CD4-positive, CD25-positive, alpha-beta regulatory T cell (primary cell): ENCODE data around the gene PRKCB. TPM values are rescaled to one million over a fixed set of nuclear protein-coding genes. Genes with fewer than 3 reads are reported as not detected.

ENCODE experiments used
- ATAC-seq, 2 donors: fragments of 150-1000 bp; cut with Tn5 transposase; one replicate each; pipeline ENCODE4 v1.10.0; 2021; ENCODE audit warnings: low read depth in 2 of 2, moderate number of reproducible peaks in 2 of 2, moderate library complexity in 1 of 2
- DNase-seq, 3 donors: peaks; one replicate each; pipeline versions ENCODE4 v3.0.0 to v3.0.0-alpha.2; 2012 to 2022; ENCODE audit warnings: mixed read lengths in 1 of 3
- H3K27ac ChIP-seq: one replicate; pipeline ENCODE4 v1.7.0; 2013; ENCODE audit warnings: mild to moderate bottlenecking, low read length; ENCODE audit not compliant: insufficient read depth, poor library complexity, severe bottlenecking
- H3K27me3 ChIP-seq: one replicate; pipeline ENCODE4 v1.7.0; 2013; ENCODE audit warnings: low read length; ENCODE audit not compliant: control insufficient read depth, insufficient read depth
- H3K36me3 ChIP-seq: one replicate; pipeline ENCODE4 v1.7.0; 2013; ENCODE audit warnings: mild to moderate bottlenecking, low read length, moderate library complexity; ENCODE audit not compliant: control insufficient read depth, insufficient read depth
- H3K4me1 ChIP-seq: 2 replicates; pipeline ENCODE4 v1.7.0; 2013; ENCODE audit warnings: mild to moderate bottlenecking, low read length; ENCODE audit not compliant: insufficient read depth, control insufficient read depth, poor library complexity, severe bottlenecking
- H3K4me3 ChIP-seq: one replicate; pipeline ENCODE4 v1.7.0; 2013; ENCODE audit warnings: low read depth, mild to moderate bottlenecking, low read length, moderate library complexity
- H3K9me3 ChIP-seq, 2 experiments: 1 replicate in 1 of 2; 2 replicates in 1 of 2; pipeline ENCODE4 v1.7.0; 2013; ENCODE audit warnings: low read length in 2 of 2, mild to moderate bottlenecking in 1 of 2, moderate library complexity in 1 of 2; ENCODE audit not compliant: control insufficient read depth in 2 of 2
- H3K27ac Mint-ChIP-seq, 3 donors: one replicate each; pipeline ENCODE4 v1.8.0; 2020 to 2022; ENCODE audit warnings: mild to moderate bottlenecking in 3 of 3, mixed read lengths in 3 of 3, moderate library complexity in 2 of 3
- H3K27me3 Mint-ChIP-seq: one replicate; pipeline ENCODE4 v1.8.0; 2022; ENCODE audit warnings: mild to moderate bottlenecking, mixed read lengths
- H3K36me3 Mint-ChIP-seq: one replicate; pipeline ENCODE4 v1.8.0; 2020; ENCODE audit warnings: mixed read lengths
- H3K4me1 Mint-ChIP-seq, 4 donors: one replicate each; pipeline ENCODE4 v1.8.0; 2020 to 2022; ENCODE audit warnings: mixed read lengths in 4 of 4, mild to moderate bottlenecking in 1 of 4
- H3K4me3 Mint-ChIP-seq, 4 donors: one replicate each; pipeline ENCODE4 v1.8.0; 2020 to 2022; ENCODE audit warnings: mild to moderate bottlenecking in 4 of 4, mixed read lengths in 4 of 4, moderate library complexity in 3 of 4
- H3K9me3 Mint-ChIP-seq, 7 donors: one replicate each; pipeline ENCODE4 v1.8.0; 2020 to 2022; ENCODE audit warnings: mixed read lengths in 7 of 7, mild to moderate bottlenecking in 3 of 7, moderate library complexity in 2 of 7
- polyA plus RNA-seq, 4 donors: library from polyadenylated mRNA; unstranded; fragments of 300-500 nt; fragmentation: Illumina TruSeq; gene quantifications; one replicate each; pipeline ENCODE4 v1.2.3, GENCODE V29; 2021
- total RNA-seq: library from RNA; stranded (reverse); gene quantifications from one replicate; pipeline ENCODE4 v1.2.3, GENCODE V29; 2022

PRKCB gene
- total and polyA plus RNA-seq, 5 donors from 2014 or later = 37.4 to 83.1 (median 50.5) TPM

- ATAC-seq = peak in 1 of 2 donors; percentile 66
- Mint-ChIP-seq H3K36me3 (peaks cover 13% of the 10 kb centered on the region), H3K4me3 (no peak overlapping the region), H3K4me1 (peaks cover 13 to 69% (median 39%) of the 10 kb centered on the region in 4 donors), H3K27me3 (peaks cover 4% of the 10 kb centered on the region), H3K27ac (peak overlapping the region in 1 of 3 donors; percentile 55), H3K9me3 (peaks cover 0 to 2% (median 0%) of the 10 kb centered on the region in 7 donors)
- no peak overlapping the region for H3K4me3 ChIP-seq
- no peak overlapping the region for H3K27ac ChIP-seq
- no peaks in the 10 kb centered on the region for H3K27me3 ChIP-seq
- no peaks in the 10 kb centered on the region for H3K4me1 ChIP-seq
- peak in 1 of 3 donors; percentile 16 for DNase-seq
- H3K9me3 ChIP-seq = no peaks in the 10 kb centered on the region
- peaks cover 5% of the 10 kb centered on the region for H3K36me3 ChIP-seq
Observed at GRCh38 chr16:23975293-23975692, 139.5 kb downstream of the PRKCB start.

DNA sequence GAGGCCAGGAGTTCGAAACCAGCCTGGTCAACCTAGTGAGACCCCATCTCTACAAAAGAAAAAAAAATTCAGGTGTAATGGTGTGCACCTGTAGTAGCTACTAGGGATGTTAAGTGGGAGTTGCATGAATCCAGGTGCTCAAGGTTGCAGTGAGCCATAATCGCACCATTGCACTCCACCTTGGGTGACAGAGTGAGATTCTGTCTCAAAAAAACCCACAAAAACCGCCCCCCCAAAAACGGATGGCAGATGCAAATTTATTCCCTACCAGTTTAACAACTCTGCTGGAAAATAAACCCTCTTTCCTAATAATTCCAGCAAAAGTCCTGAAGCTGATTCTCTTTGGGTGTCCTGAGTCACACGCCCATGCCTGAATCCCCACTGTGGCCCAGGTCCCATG, 140.3 kb downstream of the PRKCB start:
- DNase-seq = no peak
- Mint-ChIP-seq H3K9me3 (peaks cover 0 to 2% (median 0%) of the 10 kb centered on the region in 7 donors), H3K27me3 (peaks cover 4% of the 10 kb centered on the region), H3K4me1 (peaks cover 13 to 65% (median 37%) of the 10 kb centered on the region in 4 donors), H3K36me3 (peaks cover 13% of the 10 kb centered on the region), H3K27ac (no peak overlapping the region), H3K4me3 (no peak overlapping the region)
- Histone ChIP-seq H3K27me3 (no peaks in the 10 kb centered on the region), H3K9me3 (no peaks in the 10 kb centered on the region), H3K27ac (no peak overlapping the region), H3K4me3 (no peak overlapping the region), H3K4me1 (no peaks in the 10 kb centered on the region), H3K36me3 (peaks cover 5% of the 10 kb centered on the region)
- ATAC-seq = no peak

- ATAC-seq = no peak
- Mint-ChIP-seq H3K27me3 (peaks cover 4% of the 10 kb centered on the region), H3K36me3 (peaks cover 13% of the 10 kb centered on the region), H3K4me1 (peaks cover 12 to 60% (median 34%) of the 10 kb centered on the region in 4 donors), H3K9me3 (peaks cover 0 to 1% (median 0%) of the 10 kb centered on the region in 7 donors), H3K27ac (peak overlapping the region in 1 of 3 donors; percentile 49), H3K4me3 (peak overlapping the region in 1 of 4 donors; percentile 9)
- H3K9me3 ChIP-seq = no peaks in the 10 kb centered on the region
- H3K4me3 ChIP-seq = no peak overlapping the region
- no peaks in the 10 kb centered on the region for H3K4me1 ChIP-seq
- no peak overlapping the region for H3K27ac ChIP-seq
- no peaks in the 10 kb centered on the region for H3K27me3 ChIP-seq
- no peak for DNase-seq
- peaks cover 5% of the 10 kb centered on the region for H3K36me3 ChIP-seq
Observed at GRCh38 chr16:23976524-23976923, 140.7 kb downstream of the PRKCB start.

- Histone ChIP-seq H3K4me1 (no peaks in the 10 kb centered on the region), H3K27ac (no peak overlapping the region), H3K4me3 (no peak overlapping the region), H3K9me3 (no peaks in the 10 kb centered on the region), H3K27me3 (no peaks in the 10 kb centered on the region), H3K36me3 (peaks cover 5% of the 10 kb centered on the region)
- peaks cover 4% of the 10 kb centered on the region for H3K27me3 Mint-ChIP-seq
- H3K36me3 Mint-ChIP-seq = peaks cover 6% of the 10 kb centered on the region
- H3K9me3 Mint-ChIP-seq = peaks cover 0 to 3% (median 0%) of the 10 kb centered on the region in 7 donors
- peak overlapping the region in 2 of 3 donors; percentile 53 to 62 for H3K27ac Mint-ChIP-seq
- no peak for ATAC-seq
- no peak overlapping the region for H3K4me3 Mint-ChIP-seq
- no peak for DNase-seq
- H3K4me1 Mint-ChIP-seq = peaks cover 0 to 52% (median 28%) of the 10 kb centered on the region in 4 donors
Observed at GRCh38 chr16:23979441-23979840, 143.7 kb downstream of the PRKCB start.

GRCh38 chr16:23979982-23980381, 144.2 kb downstream of the PRKCB start:
- Mint-ChIP-seq H3K36me3 (peaks cover 6% of the 10 kb centered on the region), H3K27me3 (peaks cover 4% of the 10 kb centered on the region), H3K9me3 (peaks cover 0 to 3% (median 0%) of the 10 kb centered on the region in 7 donors), H3K4me1 (peaks cover 0 to 48% (median 24%) of the 10 kb centered on the region in 4 donors), H3K27ac (peak overlapping the region in 1 of 3 donors; percentile 62), H3K4me3 (no peak overlapping the region)
- Histone ChIP-seq H3K4me3 (no peak overlapping the region), H3K27me3 (no peaks in the 10 kb centered on the region), H3K36me3 (peaks cover 5% of the 10 kb centered on the region), H3K27ac (no peak overlapping the region), H3K4me1 (no peaks in the 10 kb centered on the region), H3K9me3 (no peaks in the 10 kb centered on the region)
- no peak for DNase-seq
- ATAC-seq = no peak

GRCh38 chr16:23981429-23982399, 145.9 kb downstream of the PRKCB start:
- Mint-ChIP-seq H3K36me3 (peaks cover 6% of the 10 kb centered on the region), H3K9me3 (peaks cover 0 to 3% (median 0%) of the 10 kb centered on the region in 7 donors), H3K4me3 (no peak overlapping the region), H3K27ac (no peak overlapping the region), H3K4me1 (peaks cover 0 to 31% (median 15%) of the 10 kb centered on the region in 4 donors), H3K27me3 (peaks cover 4% of the 10 kb centered on the region)
- Histone ChIP-seq H3K4me3 (no peak overlapping the region), H3K27me3 (no peaks in the 10 kb centered on the region), H3K4me1 (no peaks in the 10 kb centered on the region), H3K27ac (no peak overlapping the region), H3K9me3 (no peaks in the 10 kb centered on the region), H3K36me3 (peaks cover 5% of the 10 kb centered on the region)
- no peak for ATAC-seq
- no peak for DNase-seq

DNA sequence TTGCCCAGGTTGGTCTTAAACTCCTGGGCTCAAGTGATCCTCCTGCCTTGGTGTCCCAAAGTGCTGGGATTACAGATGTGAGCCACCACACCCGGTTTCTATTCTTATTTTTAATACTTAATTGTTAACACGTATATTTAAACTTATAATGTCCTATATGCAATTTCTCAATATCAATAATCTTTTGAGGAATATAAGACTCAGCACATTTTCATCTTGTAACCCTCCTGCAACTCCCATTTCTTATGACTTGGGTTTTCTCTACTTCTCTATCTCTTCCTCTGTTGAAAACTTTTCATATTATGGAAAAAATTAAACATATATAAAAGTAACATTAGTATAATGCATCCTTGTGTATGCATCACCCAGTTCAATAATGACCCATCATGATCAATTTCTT, 150.7 kb downstream of the PRKCB start:
- Mint-ChIP-seq H3K27me3 (no peaks in the 10 kb centered on the region), H3K27ac (no peak overlapping the region), H3K36me3 (peaks cover 35% of the 10 kb centered on the region), H3K4me3 (no peak overlapping the region), H3K4me1 (peaks cover 0 to 24% (median 6%) of the 10 kb centered on the region in 4 donors), H3K9me3 (peaks cover 0 to 3% (median 0%) of the 10 kb centered on the region in 7 donors)
- H3K4me1 ChIP-seq = no peaks in the 10 kb centered on the region
- no peak overlapping the region for H3K4me3 ChIP-seq
- no peak overlapping the region for H3K27ac ChIP-seq
- no peaks in the 10 kb centered on the region for H3K9me3 ChIP-seq
- no peak for ATAC-seq
- H3K36me3 ChIP-seq = peaks cover 8% of the 10 kb centered on the region
- no peak for DNase-seq
- H3K27me3 ChIP-seq = no peaks in the 10 kb centered on the region
